ENCODE results near the gene ZMYND8.
A peak's percentile ranks its signal among the peaks of the same experiment; 100 is the strongest.

Gene ZMYND8

GRCh38 chr20:47327711-47328110, 28.8 kb downstream of the ZMYND8 start:
- Histone ChIP-seq H3K27me3 (no peaks in the 10 kb centered on the region), H3K9me3 (no peaks in the 10 kb centered on the region), H3K36me3 (no peaks in the 10 kb centered on the region), H3K27ac (peak overlapping the region; percentile 55 to 80), H3K4me3 (no peak overlapping the region), H3K4me1 (peaks cover 0 to 54% (median 27%) of the 10 kb centered on the region in 4 donors)
- intact Hi-C loops (cut with DNase I; ENCODE audit: low total_unique reads) = no loop called here
- no peak for DNase-seq
- TF ChIP-seq CTCF (IDR thresholded peaks at IDR 0.05) = no peak

- H3K27ac ChIP-seq = peak overlapping the region; percentile 49 to 80
Observed at GRCh38 chr20:47326658-47327268, 29.7 kb downstream of the ZMYND8 start.

DNA sequence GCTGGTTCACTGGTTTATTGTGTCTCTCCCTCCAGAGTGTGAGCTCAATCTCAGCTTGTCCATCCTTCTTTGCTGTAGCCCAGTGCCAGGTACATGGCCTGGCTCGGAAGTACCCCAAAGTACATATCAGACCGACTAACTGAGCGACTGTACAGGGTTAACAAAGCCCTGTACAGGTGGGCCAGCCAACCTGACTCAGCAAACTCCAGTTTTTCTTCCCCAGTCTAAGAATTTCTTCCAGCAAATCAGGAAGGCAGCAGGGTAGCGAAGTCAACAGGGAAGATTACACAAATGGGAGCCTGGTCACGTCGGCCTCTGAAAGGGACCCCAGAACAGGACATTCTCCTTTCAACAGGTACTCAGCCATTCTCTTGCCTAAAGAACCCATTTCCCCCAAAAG, 31.3 kb downstream of the ZMYND8 start:
- Histone ChIP-seq H3K27ac (peak overlapping the region; percentile 18 to 49), H3K36me3 (no peaks in the 10 kb centered on the region), H3K27me3 (no peaks in the 10 kb centered on the region), H3K4me1 (peaks cover 0 to 44% (median 30%) of the 10 kb centered on the region in 4 donors), H3K9me3 (no peaks in the 10 kb centered on the region), H3K4me3 (no peak overlapping the region)
- TF ChIP-seq CTCF (IDR thresholded peaks at IDR 0.05) = no peak
- intact Hi-C loops (cut with DNase I; ENCODE audit: low total_unique reads) = no loop called here
- no peak for DNase-seq

More at GRCh38 chr20:47326658-47327268, 29.7 kb downstream of the ZMYND8 start:
- Histone ChIP-seq H3K4me1 (peaks cover 0 to 47% (median 23%) of the 10 kb centered on the region in 4 donors), H3K36me3 (no peaks in the 10 kb centered on the region), H3K27me3 (no peaks in the 10 kb centered on the region), H3K4me3 (no peak overlapping the region), H3K9me3 (no peaks in the 10 kb centered on the region)
- TF ChIP-seq CTCF (IDR thresholded peaks at IDR 0.05) = no peak
- intact Hi-C loops (cut with DNase I; ENCODE audit: low total_unique reads) = no loop called here
- no peak for DNase-seq

DNA sequence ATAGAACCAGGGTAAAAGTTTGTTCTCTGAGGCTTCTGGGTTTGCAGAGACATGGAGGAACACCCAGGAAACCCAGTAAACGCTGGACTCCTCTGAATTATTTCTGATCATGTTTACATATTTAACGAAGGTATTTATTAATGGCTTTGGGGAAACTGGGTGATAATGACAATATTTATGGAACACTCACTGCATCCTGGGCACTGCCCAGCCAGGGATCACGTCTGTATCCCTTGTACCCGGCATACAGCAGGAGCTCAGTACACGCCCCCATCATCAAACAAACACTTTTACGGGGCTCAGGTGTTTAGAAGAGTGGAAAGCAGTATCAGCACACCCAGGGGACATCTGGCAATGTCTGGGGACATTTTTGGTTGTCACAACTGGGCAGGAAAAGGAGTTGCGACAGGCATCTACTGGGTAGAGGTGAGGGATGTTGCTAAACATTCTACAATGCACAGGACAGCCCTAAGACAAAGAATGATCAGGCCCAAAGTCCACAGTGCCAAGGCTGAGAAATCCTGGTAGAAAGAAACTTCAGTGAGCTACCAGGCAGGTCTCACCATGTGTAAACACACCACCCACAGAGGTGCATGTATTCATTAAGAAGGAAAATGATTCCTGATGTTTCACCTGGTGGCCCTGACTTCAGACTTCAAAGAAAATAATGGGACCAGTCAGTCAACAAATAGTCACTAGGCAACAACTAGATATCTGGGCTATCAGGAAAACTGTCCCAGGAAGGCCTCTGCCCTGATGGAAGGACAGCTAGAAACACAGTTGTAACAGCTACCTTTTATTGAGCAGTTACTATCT, 35.3 kb downstream of the ZMYND8 start:
- no peaks in the 10 kb centered on the region for H3K27me3 ChIP-seq
- TF ChIP-seq CTCF (IDR thresholded peaks at IDR 0.05) = no peak
- no peak for DNase-seq
- H3K4me1 ChIP-seq = peaks cover 4 to 57% (median 52%) of the 10 kb centered on the region in 4 donors
- no peak overlapping the region for H3K4me3 ChIP-seq
- intact Hi-C loops (cut with DNase I; ENCODE audit: low total_unique reads) = no loop called here
- peak overlapping the region; percentile 90 to 95 for H3K27ac ChIP-seq
- H3K36me3 ChIP-seq = no peaks in the 10 kb centered on the region
- H3K9me3 ChIP-seq = no peaks in the 10 kb centered on the region

- no peaks in the 10 kb centered on the region for H3K9me3 ChIP-seq
- peaks cover 4 to 72% (median 64%) of the 10 kb centered on the region in 4 donors for H3K4me1 ChIP-seq
- peak overlapping the region; percentile 90 to 95 for H3K27ac ChIP-seq
- no peak for TF ChIP-seq CTCF (IDR thresholded peaks at IDR 0.05)
- intact Hi-C loops (cut with DNase I; ENCODE audit: low total_unique reads) = loop anchor here (5.0 kb wide), 1 partner anchor 42 kb away; no protein-coding TSS in a partner anchor
- no peaks in the 10 kb centered on the region for H3K27me3 ChIP-seq
- peak overlapping the region in 1 of 2 donors; percentile 34 for H3K4me3 ChIP-seq
- H3K36me3 ChIP-seq = no peaks in the 10 kb centered on the region
- peak in 1 of 2 donors; percentile 53 for DNase-seq
Observed at GRCh38 chr20:47319517-47320252, 36.8 kb downstream of the ZMYND8 start.
